HepG2 (cell line): ENCODE results near the gene CREBBP. TPM values are rescaled to one million over a fixed set of nuclear protein-coding genes. Genes with fewer than 3 reads are reported as not detected.
A peak's percentile ranks its signal among the peaks of the same experiment; 100 is the strongest.

Experiments
- ARID4A ChIP-seq: sonication (generic); formaldehyde crosslinking; IDR thresholded peaks from 2 replicates; pipeline ENCODE4 v1.5.0; 2020; ENCODE audit warnings: mild to moderate bottlenecking, missing genetic modification reagents, borderline replicate concordance
- EED ChIP-seq: sonication (generic); formaldehyde crosslinking; IDR thresholded peaks from 2 replicates; pipeline ENCODE4 v1.5.0; 2020; ENCODE audit warnings: mild to moderate bottlenecking, missing genetic modification reagents
- HOXA5 ChIP-seq: sonication (generic); formaldehyde crosslinking; IDR thresholded peaks from 2 replicates; pipeline ENCODE4 v1.4.0; 2020; ENCODE audit warnings: missing genetic modification reagents
- KLF16 ChIP-seq, 2 experiments: sonication (generic) in 1 of 2; formaldehyde crosslinking in 1 of 2; IDR thresholded peaks; 2 replicates each; pipeline versions ENCODE4 v1.6.1 to v1.8.0; 2016 to 2023; ENCODE audit warnings: missing genetic modification reagents in 2 of 2, missing compliant biosample characterization in 1 of 2
- MYC ChIP-seq: sonication (generic); formaldehyde crosslinking; IDR thresholded peaks from 2 replicates; pipeline ENCODE4 v1.9.0; 2021; ENCODE audit warnings: missing genetic modification reagents, borderline replicate concordance
- NR2F6 ChIP-seq, 2 experiments: IDR thresholded peaks; 2 replicates each; pipeline ENCODE4 v1.6.1; 2016; ENCODE audit warnings: antibody characterized with exemption in 1 of 2, mild to moderate bottlenecking in 1 of 2
- PAF1 ChIP-seq: IDR thresholded peaks from 2 replicates; pipeline ENCODE4 v1.6.1; 2016; ENCODE audit warnings: missing genetic modification reagents, missing compliant biosample characterization
- PHF5A ChIP-seq: IDR thresholded peaks from one replicate; pipeline ENCODE4 v1.6.1; 2018; ENCODE audit warnings: low read depth, missing genetic modification reagents; ENCODE audit not compliant: unreplicated experiment
- POGZ ChIP-seq: sonication (generic); formaldehyde crosslinking; IDR thresholded peaks from 2 replicates; pipeline ENCODE4 v1.4.0; 2020; ENCODE audit warnings: mild to moderate bottlenecking, missing genetic modification reagents
- REST ChIP-seq, 2 experiments: IDR thresholded peaks; 2 replicates each; pipeline ENCODE4 v1.6.1; 2011 to 2012; ENCODE audit warnings: low read length in 2 of 2, borderline replicate concordance in 1 of 2, low read depth in 1 of 2, mild to moderate bottlenecking in 1 of 2, moderate library complexity in 1 of 2
- SIX4 ChIP-seq: sonication (generic); formaldehyde crosslinking; IDR thresholded peaks from 2 replicates; pipeline ENCODE4 v1.4.0; 2020; ENCODE audit warnings: missing genetic modification reagents
- ZBED4 ChIP-seq: sonication (generic); formaldehyde crosslinking; IDR thresholded peaks from 2 replicates; pipeline ENCODE4 v1.4.0; 2020; ENCODE audit warnings: missing genetic modification reagents, borderline replicate concordance
- ZNF276 ChIP-seq: sonication (generic); formaldehyde crosslinking; IDR thresholded peaks from 2 replicates; pipeline ENCODE4 v1.4.0; 2020; ENCODE audit warnings: mild to moderate bottlenecking, low read depth, missing genetic modification reagents
- polyA plus RNA-seq, 8 experiments: library from polyadenylated mRNA; depleted of rRNA in 3 of 8; stranded (reverse) in 7 of 8; unstranded in 1 of 8; fragments of >200 nt; fragmentation: Illumina TruSeq in 4 of 8; extraction: Trizol in 4 of 8; gene quantifications; 2 replicates each; pipeline versions ENCODE4 v1.2.1 to v1.2.3, GENCODE V29; 2011 to 2016; ENCODE audit warnings: low read depth in 4 of 8, missing spikeins in 1 of 8, mixed read lengths in 1 of 8; ENCODE audit not compliant: insufficient read depth in 1 of 8
- total RNA-seq, 5 experiments: library from RNA; depleted of rRNA; stranded (reverse); fragments of >200 nt; fragmentation: Illumina TruSeq; extraction: Trizol; gene quantifications; 2 replicates each; pipeline ENCODE4 v1.2.3, GENCODE V29; 2016; ENCODE audit warnings: low read depth in 1 of 5

Gene CREBBP
- total and polyA plus RNA-seq, 2 of the 13 experiments (the other 11 are each of a cell fraction or from before 2014, with no cell fraction given) = 5.3 to 10.4 TPM

- TF ChIP-seq NR2F6 (IDR thresholded peaks at IDR 0.05) (no peak), NR2F6 (CRISPR knock-in tag; IDR thresholded peaks at IDR 0.05) (no peak), PHF5A (peak; percentile 53), ZNF276 (peak; percentile 51; the same call in 1 of the 2 replicates), EED (CRISPR knock-in tag) (peak; percentile 60; the same call in 1 of the 2 replicates), MYC (CRISPR knock-in tag) (peak; percentile 36; the same call in 1 of the 2 replicates), HOXA5 (CRISPR knock-in tag) (0 out of 2 replicates have a peak, but pooled peaks have one; percentile 16), PAF1 (CRISPR knock-in tag) (no peak), SIX4 (CRISPR knock-in tag) (peak; percentile 34; the same call in 1 of the 2 replicates), REST (IDR thresholded peaks at IDR 0.05; ENCODE audit: borderline replicate concordance in 1 of 2, low read depth in 1 of 2, low read length in 2 of 2) (no peak), KLF16 (CRISPR knock-in tag; IDR thresholded peaks at IDR 0.05) (0 out of 4 replicates have a peak, but pooled peaks of 1 of the 2 experiments have one; percentile 42), POGZ (CRISPR knock-in tag) (0 out of 2 replicates have a peak, but pooled peaks have one; percentile 13), ZBED4 (CRISPR knock-in tag) (0 out of 2 replicates have a peak, but pooled peaks have one; percentile 54), ARID4A (CRISPR knock-in tag) (peak; percentile 49; the same call in 1 of the 2 replicates)
Measured at GRCh38 chr16:3880623-3881498, at the start of gene CREBBP (continued).
